H9 (cell line): Measurements from ENCODE around the gene OOSP1. TPM values are rescaled to one million over a fixed set of nuclear protein-coding genes. Genes with fewer than 3 reads are reported as not detected.

ENCODE experiments used
- DNase-seq: peaks from one replicate; pipeline ENCODE4 v3.0.0-alpha.2; 2017
- H2AFZ ChIP-seq: one replicate; pipeline ENCODE4 v1.6.1; 2013; ENCODE audit warnings: mild to moderate bottlenecking, low read length, control low read depth, moderate library complexity
- H2AK5ac ChIP-seq: 2 replicates; pipeline ENCODE4 v1.6.1; 2013; ENCODE audit warnings: low read length, control low read depth, mixed read lengths; ENCODE audit not compliant: insufficient read length
- H2BK120ac ChIP-seq: one replicate; pipeline ENCODE4 v1.6.1; 2013; ENCODE audit warnings: low read depth, mild to moderate bottlenecking, low read length, control low read depth, inconsistent platforms; ENCODE audit not compliant: poor library complexity, severe bottlenecking
- H2BK12ac ChIP-seq: 2 replicates; pipeline ENCODE4 v1.6.1; 2013; ENCODE audit warnings: low read length, control low read depth, mixed read lengths, low read depth; ENCODE audit not compliant: insufficient read length
- H2BK15ac ChIP-seq: 2 replicates; pipeline ENCODE4 v1.6.1; 2013; ENCODE audit warnings: low read depth, low read length, control low read depth
- H2BK20ac ChIP-seq: one replicate; pipeline ENCODE4 v1.6.1; 2013; ENCODE audit warnings: low read depth, mild to moderate bottlenecking, low read length, control low read depth, inconsistent platforms; ENCODE audit not compliant: poor library complexity, severe bottlenecking
- H2BK5ac ChIP-seq: 2 replicates; pipeline ENCODE4 v1.6.1; 2013; ENCODE audit warnings: low read length, control low read depth, mixed read lengths; ENCODE audit not compliant: insufficient read length
- H3K14ac ChIP-seq: 2 replicates; pipeline ENCODE4 v1.6.1; 2013; ENCODE audit warnings: low read length, control low read depth; ENCODE audit not compliant: insufficient read depth
- H3K18ac ChIP-seq: 2 replicates; pipeline ENCODE4 v1.6.1; 2013; ENCODE audit warnings: low read depth, mild to moderate bottlenecking, mixed read lengths, low read length, control low read depth; ENCODE audit not compliant: insufficient read length
- H3K23ac ChIP-seq: 2 replicates; pipeline ENCODE4 v1.6.1; 2013; ENCODE audit warnings: low read length, control low read depth, mixed read lengths, low read depth; ENCODE audit not compliant: insufficient read length
- H3K23me2 ChIP-seq: 2 replicates; pipeline ENCODE4 v1.6.1; 2013; ENCODE audit warnings: low read depth, mild to moderate bottlenecking, mixed read lengths, low read length, control low read depth; ENCODE audit not compliant: insufficient read length, poor library complexity, severe bottlenecking
- H3K27ac ChIP-seq: 2 replicates; pipeline ENCODE4 v1.5.1; 2013; ENCODE audit warnings: low read length, control low read depth, mixed read lengths, low read depth; ENCODE audit not compliant: insufficient read length
- H3K27me3 ChIP-seq: 2 replicates; pipeline ENCODE4 v1.6.1; 2013; ENCODE audit warnings: low read length, control low read depth, inconsistent platforms; ENCODE audit not compliant: insufficient read depth
- H3K4ac ChIP-seq: 2 replicates; pipeline ENCODE4 v1.6.1; 2013; ENCODE audit warnings: low read depth, mild to moderate bottlenecking, control low read depth, inconsistent platforms, low read length, moderate library complexity
- H3K4me1 ChIP-seq: 2 replicates; pipeline ENCODE4 v1.6.1; 2013; ENCODE audit warnings: low read length, control low read depth, inconsistent platforms; ENCODE audit not compliant: insufficient read depth
- H3K4me2 ChIP-seq: 2 replicates; pipeline ENCODE4 v1.6.1; 2013; ENCODE audit warnings: low read length, control low read depth, mixed read lengths; ENCODE audit not compliant: insufficient read length, insufficient read depth
- H3K56ac ChIP-seq: 2 replicates; pipeline ENCODE4 v1.6.1; 2013; ENCODE audit warnings: low read depth, mild to moderate bottlenecking, mixed read lengths, low read length, control low read depth; ENCODE audit not compliant: insufficient read length
- H3K79me1 ChIP-seq: 2 replicates; pipeline ENCODE4 v1.6.1; 2013; ENCODE audit warnings: low read depth, mild to moderate bottlenecking, moderate library complexity, low read length, control low read depth, inconsistent platforms; ENCODE audit not compliant: insufficient read depth, poor library complexity, severe bottlenecking
- H3K79me2 ChIP-seq: 2 replicates; pipeline ENCODE4 v1.6.1; 2013; ENCODE audit warnings: low read length, control low read depth, inconsistent platforms; ENCODE audit not compliant: insufficient read depth
- H3K9ac ChIP-seq: 2 replicates; pipeline ENCODE4 v1.6.1; 2013; ENCODE audit warnings: low read length, control low read depth, mixed read lengths; ENCODE audit not compliant: insufficient read length; ENCODE audit errors: extremely low read depth
- H3K9me3 ChIP-seq: one replicate; pipeline ENCODE4 v1.6.1; 2013; ENCODE audit warnings: low read depth, low read length, inconsistent platforms; ENCODE audit not compliant: control insufficient read depth
- H3T11ph ChIP-seq: one replicate; pipeline ENCODE4 v1.6.1; 2013; ENCODE audit warnings: mild to moderate bottlenecking, low read length, control low read depth, inconsistent platforms
- H4K20me1 ChIP-seq: one replicate; pipeline ENCODE4 v1.6.1; 2013; ENCODE audit not compliant: control insufficient read depth, insufficient read length, insufficient read depth
- H4K5ac ChIP-seq: 2 replicates; pipeline ENCODE4 v1.6.1; 2013; ENCODE audit warnings: low read depth, mild to moderate bottlenecking, mixed read lengths, low read length, control low read depth; ENCODE audit not compliant: insufficient read length
- H4K8ac ChIP-seq: replicated peaks from 2 replicates; pipeline ENCODE4 v1.6.1; 2013; ENCODE audit warnings: low read length, control low read depth, mixed read lengths, low read depth; ENCODE audit not compliant: insufficient read length
- H4K91ac ChIP-seq: 2 replicates; pipeline ENCODE4 v1.6.1; 2013; ENCODE audit warnings: low read depth, mild to moderate bottlenecking, moderate library complexity, mixed read lengths, low read length, control low read depth; ENCODE audit not compliant: insufficient read length
- H3K27ac Mint-ChIP-seq, 3 experiments: 2 replicates in 2 of 3; 3 replicates in 1 of 3; pipeline ENCODE4 v1.8.0; 2020 to 2021; ENCODE audit warnings: mixed read lengths in 3 of 3, mild to moderate bottlenecking in 1 of 3, moderate library complexity in 1 of 3
- H3K27me3 Mint-ChIP-seq: 2 replicates; pipeline ENCODE4 v1.8.0; 2021; ENCODE audit warnings: low read depth, mild to moderate bottlenecking, moderate library complexity, mixed read lengths
- H3K36me3 Mint-ChIP-seq, 3 experiments: 2 replicates in 2 of 3; 3 replicates in 1 of 3; pipeline ENCODE4 v1.8.0; 2020 to 2021; ENCODE audit warnings: low read depth in 3 of 3, mixed read lengths in 3 of 3; ENCODE audit not compliant: insufficient read depth in 1 of 3
- H3K4me1 Mint-ChIP-seq, 2 experiments: 2 replicates each; pipeline ENCODE4 v1.8.0; 2020; ENCODE audit warnings: mixed read lengths in 2 of 2
- H3K4me3 Mint-ChIP-seq, 2 experiments: 2 replicates in 1 of 2; 3 replicates in 1 of 2; pipeline ENCODE4 v1.8.0; 2020 to 2021; ENCODE audit warnings: mild to moderate bottlenecking in 2 of 2, mixed read lengths in 2 of 2, moderate library complexity in 1 of 2
- H3K9me3 Mint-ChIP-seq, 2 experiments: 2 replicates in 1 of 2; 3 replicates in 1 of 2; pipeline ENCODE4 v1.8.0; 2020; ENCODE audit warnings: mild to moderate bottlenecking in 2 of 2, mixed read lengths in 2 of 2, moderate library complexity in 1 of 2
- CTCF ChIP-seq: fragments of 200-600 bp; sonication (generic); conservative IDR thresholded peaks from 3 replicates; pipeline ENCODE4 v1.8.0; 2021; ENCODE audit warnings: antibody characterized with exemption, mild to moderate bottlenecking
- WGBS: extraction: QIAGEN DNeasy Blood & Tissue Kit; methylation state at CpG from one replicate; pipeline ENCODE4 v1.1.7; 2013; ENCODE audit warnings: missing lambda C conversion rate, low lambda C conversion rate, mixed read lengths; ENCODE audit not compliant: insufficient read length; ENCODE audit errors: extremely low coverage; 5-methylcytosine and 5-hydroxymethylcytosine counted together
- total RNA-seq: library from RNA; stranded (reverse); gene quantifications from 2 replicates; pipeline ENCODE4 v1.2.1, GENCODE V29; 2021

OOSP1 gene
- total RNA-seq, 1 experiment from 2014 or later = not detected

GRCh38 chr11:59992425-59992824, 54.2 kb downstream of the OOSP1 start:
- Mint-ChIP-seq H3K36me3 (peaks cover 0 to 8% (median 0%) of the 10 kb centered on the region in 3 experiments; a peak in 3 of 7 replicates), H3K4me3 (no peak overlapping the region), H3K27ac (no peak overlapping the region), H3K27me3 (no peaks in the 10 kb centered on the region), H3K4me1 (no peaks in the 10 kb centered on the region), H3K9me3 (peaks cover 16 to 26% of the 10 kb centered on the region in 2 experiments)
- H4K91ac ChIP-seq = no peak overlapping the region
- no peaks in the 10 kb centered on the region for H3K23me2 ChIP-seq
- no peaks in the 10 kb centered on the region for H3K79me2 ChIP-seq
- H2BK15ac ChIP-seq = no peak overlapping the region
- H3K79me1 ChIP-seq = no peaks in the 10 kb centered on the region
- H3K27ac ChIP-seq = no peak overlapping the region
- H2BK12ac ChIP-seq = no peak overlapping the region
- no peak for TF ChIP-seq CTCF
- no peak overlapping the region for H2AFZ ChIP-seq
- no CpG with 5 or more reads among the region's 5 CpGs for WGBS
- H2AK5ac ChIP-seq = no peak overlapping the region
- no peak overlapping the region for H3K4me2 ChIP-seq
- no peak overlapping the region for H3K14ac ChIP-seq
- no peaks in the 10 kb centered on the region for H3K27me3 ChIP-seq
- no peak overlapping the region for H3K9ac ChIP-seq
- no peak for DNase-seq
- no peak overlapping the region for H3K4ac ChIP-seq
- no peak overlapping the region for H3K56ac ChIP-seq
- H3K4me1 ChIP-seq = no peaks in the 10 kb centered on the region
- H3K18ac ChIP-seq = no peak overlapping the region
- no peak overlapping the region for H4K5ac ChIP-seq
- no peak overlapping the region for H4K8ac ChIP-seq
- no peak overlapping the region for H2BK5ac ChIP-seq
- no peak overlapping the region for H2BK20ac ChIP-seq
- no peak overlapping the region for H2BK120ac ChIP-seq
- H3T11ph ChIP-seq = no peak overlapping the region
- no peaks in the 10 kb centered on the region for H3K9me3 ChIP-seq
- no peak overlapping the region for H3K23ac ChIP-seq
- no peaks in the 10 kb centered on the region for H4K20me1 ChIP-seq
